ENCODE data around the gene AP4M1. TPM values are rescaled to one million over a fixed set of nuclear protein-coding genes. Genes with fewer than 3 reads are reported as not detected.
A peak's percentile ranks its signal among the peaks of the same experiment; 100 is the strongest.
"Not testable (repeated sequence)": the region's sequence is repeated elsewhere in the genome, so short reads cannot be mapped to it uniquely, and the experiment has no call there.

Gene AP4M1
- total and polyA plus RNA-seq, 9 donors: 10.9 to 20.3 (median 14.2) TPM

DNA sequence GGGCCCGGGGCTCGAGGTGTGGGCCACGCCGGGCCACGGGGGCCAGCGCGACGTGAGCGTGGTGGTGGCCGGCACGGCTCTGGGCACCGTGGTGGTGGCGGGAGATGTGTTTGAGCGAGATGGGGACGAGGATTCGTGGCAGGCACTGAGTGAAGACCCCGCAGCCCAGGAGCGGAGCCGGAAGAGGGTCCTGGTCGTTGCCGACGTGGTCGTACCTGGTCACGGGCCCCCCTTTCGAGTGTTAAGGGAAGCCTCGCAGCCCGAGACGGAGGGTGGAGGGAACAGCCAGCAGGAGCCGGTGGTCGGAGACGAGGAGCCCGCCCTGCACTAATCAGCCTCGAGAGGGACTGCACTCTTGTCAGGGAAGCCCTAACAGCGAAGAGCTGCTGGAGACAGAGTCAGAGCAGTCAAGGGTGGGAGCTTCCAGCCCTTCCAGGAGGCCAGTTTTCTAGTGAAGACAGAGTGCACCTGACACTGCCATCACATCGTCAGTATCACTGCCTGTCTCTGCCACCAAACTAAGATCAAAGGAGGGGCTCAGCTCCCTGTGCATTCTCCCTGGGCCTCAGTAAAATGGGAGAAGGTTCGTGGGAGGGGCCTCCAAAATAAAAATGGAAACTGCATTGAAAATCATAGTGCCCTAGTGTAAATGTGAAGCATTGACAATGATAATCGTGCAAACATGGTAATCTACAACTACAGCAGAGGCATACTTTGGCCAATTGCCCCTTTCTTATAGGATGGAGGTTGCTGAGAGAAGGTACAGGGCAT, 26.6 kb downstream of the AP4M1 start:
- Histone ChIP-seq H3K27ac (peak overlapping the region; percentile 89 to 95), H3K36me3 (no peaks in the 10 kb centered on the region), H3K27me3 (no peaks in the 10 kb centered on the region), H3K4me1 (ENCODE audit: insufficient read depth) (peaks cover 3% of the 10 kb centered on the region), H3K9me3 (no peaks in the 10 kb centered on the region), H3K4me3 (peak overlapping the region; percentile 61)
- intact Hi-C loops (cut with DNase I): no loop called here
- peak in 2 of 5 donors; percentile 54 to 57 for DNase-seq
- 2 to 3% (median 2%) methylated on average over 27 to 37 of the region's 37 CpGs for WGBS, 3 donors
- no peak for TF ChIP-seq EP300 (IDR thresholded peaks at IDR 0.05)
- TF ChIP-seq, protein P1, sequence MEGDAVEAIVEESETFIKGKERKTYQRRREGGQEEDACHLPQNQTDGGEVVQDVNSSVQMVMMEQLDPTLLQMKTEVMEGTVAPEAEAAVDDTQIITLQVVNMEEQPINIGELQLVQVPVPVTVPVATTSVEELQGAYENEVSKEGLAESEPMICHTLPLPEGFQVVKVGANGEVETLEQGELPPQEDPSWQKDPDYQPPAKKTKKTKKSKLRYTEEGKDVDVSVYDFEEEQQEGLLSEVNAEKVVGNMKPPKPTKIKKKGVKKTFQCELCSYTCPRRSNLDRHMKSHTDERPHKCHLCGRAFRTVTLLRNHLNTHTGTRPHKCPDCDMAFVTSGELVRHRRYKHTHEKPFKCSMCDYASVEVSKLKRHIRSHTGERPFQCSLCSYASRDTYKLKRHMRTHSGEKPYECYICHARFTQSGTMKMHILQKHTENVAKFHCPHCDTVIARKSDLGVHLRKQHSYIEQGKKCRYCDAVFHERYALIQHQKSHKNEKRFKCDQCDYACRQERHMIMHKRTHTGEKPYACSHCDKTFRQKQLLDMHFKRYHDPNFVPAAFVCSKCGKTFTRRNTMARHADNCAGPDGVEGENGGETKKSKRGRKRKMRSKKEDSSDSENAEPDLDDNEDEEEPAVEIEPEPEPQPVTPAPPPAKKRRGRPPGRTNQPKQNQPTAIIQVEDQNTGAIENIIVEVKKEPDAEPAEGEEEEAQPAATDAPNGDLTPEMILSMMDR (IDR thresholded peaks at IDR 0.05): no peak
- no peak for TF ChIP-seq POLR2A (IDR thresholded peaks at IDR 0.05)

DNA sequence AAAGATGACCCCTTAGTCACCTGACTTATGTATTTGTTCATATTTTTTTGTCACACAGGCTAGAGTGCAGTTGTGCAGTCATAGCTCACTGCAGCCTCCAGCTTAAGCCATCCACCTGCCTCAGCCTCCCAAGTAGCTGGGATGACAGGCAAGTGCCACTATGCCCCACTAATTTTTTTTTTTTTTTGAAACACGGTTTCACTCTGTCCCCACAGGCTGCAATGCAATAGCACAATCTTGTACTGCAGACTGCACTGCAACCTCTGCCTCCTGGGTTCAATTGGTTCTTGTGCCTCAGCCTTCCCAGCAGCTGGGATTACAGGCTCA, 27.2 kb downstream of the AP4M1 start:
- no peak for DNase-seq
- intact Hi-C loops (cut with DNase I): no loop called here
- WGBS, 3 donors: 46 to 67% (median 63%) methylated on average over 1 of the region's 1 CpG
- Histone ChIP-seq H3K4me1 (ENCODE audit: insufficient read depth) (peaks cover 3% of the 10 kb centered on the region), H3K4me3 (no peak overlapping the region), H3K9me3 (no peaks in the 10 kb centered on the region), H3K27me3 (no peaks in the 10 kb centered on the region), H3K27ac (peak overlapping the region; percentile 89 to 95), H3K36me3 (no peaks in the 10 kb centered on the region)
- TF ChIP-seq EP300 (IDR thresholded peaks at IDR 0.05) (no peak), POLR2A (IDR thresholded peaks at IDR 0.05) (no peak)
- TF ChIP-seq, protein P1 (IDR thresholded peaks at IDR 0.05): no peak

- intact Hi-C loops (cut with DNase I): loop anchor here in 3 of 4 donors (5.0 to 10.0 kb wide), 2 partner anchors 85 to 92 kb away; partner anchors contain the start of gene PVRIG (in 2 of the 3)
- H3K27me3 ChIP-seq; H3K36me3 ChIP-seq; H3K4me3 ChIP-seq; H3K4me1 ChIP-seq (ENCODE audit: insufficient read depth); DNase-seq; H3K27ac ChIP-seq; H3K9me3 ChIP-seq: not testable (repeated sequence)
- 87 to 100% (median 100%) methylated on average over 1 of the region's 1 CpG for WGBS, 3 donors
These were observed 28.8 kb downstream of the AP4M1 start for GRCh38 chr7:100130220-100130607.

GRCh38 chr7:100130608-100131453, 29.4 kb downstream of the AP4M1 start:
- H3K27ac ChIP-seq: no peak overlapping the region
- no peak overlapping the region for H3K4me3 ChIP-seq
- WGBS, 3 donors: 11% methylated on average over 24 of the region's 24 CpGs
- intact Hi-C loops (cut with DNase I): loop anchor here in 3 of 4 donors (5.0 to 10.0 kb wide), 2 partner anchors 84 to 91 kb away; partner anchors contain the start of gene PVRIG (in 2 of the 3)
- peaks cover 3% of the 10 kb centered on the region for H3K4me1 ChIP-seq (ENCODE audit: insufficient read depth)
- H3K27me3 ChIP-seq: no peaks in the 10 kb centered on the region
- H3K36me3 ChIP-seq: no peaks in the 10 kb centered on the region
- H3K9me3 ChIP-seq: no peaks in the 10 kb centered on the region
- no peak for TF ChIP-seq EP300 (IDR thresholded peaks at IDR 0.05)
- TF ChIP-seq, protein P1 (IDR thresholded peaks at IDR 0.05): peak; percentile 65 to 67 (median 66)
- DNase-seq: peak; percentile 62 to 86 (median 81)

Measured in ovary (tissue), 9 donors.